HG02759 (cell line): ENCODE data around the gene ANKRD13D.

Experiments
- ATAC-seq: cut with Tn5 transposase; IDR thresholded peaks from one replicate; pipeline ENCODE4 v1.9.1; 2021; ENCODE audit warnings: mild to moderate bottlenecking, moderate library complexity; ENCODE audit not compliant: unreplicated experiment

The ANKRD13D gene

GRCh38 chr11:67302571-67303131 lies 13.5 kb downstream of the ANKRD13D start:
- no peak for ATAC-seq

GRCh38 chr11:67303132-67303834 lies 14.2 kb downstream of the ANKRD13D start, which contains the start of gene SSH3:
TSS of gene SSH3 (plus strand) at chr11:67303530. CDS start at chr11:67303626, 96 bp downstream.
- no peak for ATAC-seq

DNA sequence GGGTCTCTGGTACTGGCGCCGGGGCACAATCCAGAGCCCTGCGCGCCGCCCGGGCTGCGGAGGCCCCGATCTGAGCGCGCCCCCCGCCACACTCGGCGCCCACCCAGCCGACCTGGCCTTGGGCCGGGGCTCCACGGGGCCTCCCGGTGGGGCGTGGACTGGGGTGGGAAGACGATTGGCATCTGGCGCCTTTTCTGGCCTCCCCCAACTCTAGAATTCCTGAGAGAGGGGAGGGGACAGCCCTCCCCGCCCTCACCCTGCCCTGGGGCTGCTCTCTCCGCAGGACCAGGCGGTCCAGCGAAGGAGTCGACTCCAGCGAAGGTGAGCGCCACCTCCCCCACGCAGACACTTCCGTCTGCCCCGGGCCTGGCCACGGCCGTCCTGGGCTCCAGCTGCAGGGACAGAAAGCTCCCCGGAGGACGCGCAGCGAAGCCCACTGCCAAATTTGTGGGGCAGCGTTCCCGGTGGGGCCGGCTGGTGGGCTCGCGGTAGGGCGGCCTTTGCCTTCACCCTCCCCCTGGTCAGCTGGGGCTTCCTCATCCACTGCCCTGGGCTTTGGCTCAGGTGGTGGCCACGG lies 14.8 kb downstream of the ANKRD13D start:
- no peak for ATAC-seq

- no peak for ATAC-seq
Measured at GRCh38 chr11:67304511-67305113, 15.5 kb downstream of the ANKRD13D start.

- no peak for ATAC-seq
Measured at GRCh38 chr11:67306769-67307544, 17.9 kb downstream of the ANKRD13D start.

DNA sequence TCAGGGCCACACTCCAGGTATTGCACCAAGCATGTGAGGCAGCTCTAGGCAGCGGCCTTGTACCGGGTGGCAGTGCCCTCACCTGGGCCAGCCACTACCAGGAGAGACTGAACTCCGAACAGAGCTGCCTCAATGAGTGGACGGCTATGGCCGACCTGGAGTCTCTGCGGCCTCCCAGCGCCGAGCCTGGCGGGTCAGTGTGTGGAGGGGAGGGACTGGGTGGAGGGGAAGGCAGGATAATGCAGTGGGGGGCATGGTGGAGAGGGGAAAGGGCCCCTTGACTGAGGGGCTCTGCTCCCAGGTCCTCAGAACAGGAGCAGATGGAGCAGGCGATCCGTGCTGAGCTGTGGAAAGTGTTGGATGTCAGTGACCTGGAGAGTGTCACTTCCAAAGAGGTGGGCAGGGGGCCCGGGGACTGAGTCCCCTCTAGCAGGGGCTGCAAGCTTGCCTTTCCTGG lies 18.5 kb downstream of the ANKRD13D start:
- ATAC-seq = no peak

DNA sequence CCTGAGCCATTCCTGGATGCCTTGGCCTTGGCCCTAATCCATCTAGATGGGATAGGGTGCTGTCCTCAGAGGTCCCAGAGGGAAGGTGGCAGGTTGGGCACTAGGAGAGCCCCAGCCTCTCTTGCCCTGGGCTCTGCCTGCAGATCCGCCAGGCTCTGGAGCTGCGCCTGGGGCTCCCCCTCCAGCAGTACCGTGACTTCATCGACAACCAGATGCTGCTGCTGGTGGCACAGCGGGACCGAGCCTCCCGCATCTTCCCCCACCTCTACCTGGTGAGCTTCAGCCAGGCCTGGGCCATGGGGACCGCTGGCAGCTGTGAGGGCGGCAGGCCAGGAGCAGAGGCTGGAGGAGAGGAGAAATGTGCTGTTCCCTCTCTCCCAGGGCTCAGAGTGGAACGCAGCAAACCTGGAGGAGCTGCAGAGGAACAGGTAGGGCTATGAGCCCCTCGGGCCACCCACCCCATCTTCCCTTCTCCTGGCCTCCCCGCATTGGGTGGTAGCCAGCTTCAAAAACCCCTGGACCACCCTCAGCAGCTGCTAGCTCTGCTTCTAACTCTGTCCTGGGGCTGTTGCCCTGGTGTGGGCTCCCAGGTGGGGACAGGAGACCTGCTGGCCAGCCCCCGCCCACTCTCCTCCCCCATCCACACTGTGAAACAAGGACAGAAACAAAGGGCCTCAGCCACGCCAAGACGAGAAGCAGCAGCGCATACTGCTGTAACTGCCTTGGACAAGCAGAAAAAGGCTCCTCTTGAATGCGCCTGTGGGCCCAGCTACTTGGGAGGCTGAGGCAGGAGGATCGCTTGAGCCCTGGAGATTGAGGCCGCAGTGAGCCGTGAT lies 19.1 kb downstream of the ANKRD13D start:
- ATAC-seq = no peak

DNA sequence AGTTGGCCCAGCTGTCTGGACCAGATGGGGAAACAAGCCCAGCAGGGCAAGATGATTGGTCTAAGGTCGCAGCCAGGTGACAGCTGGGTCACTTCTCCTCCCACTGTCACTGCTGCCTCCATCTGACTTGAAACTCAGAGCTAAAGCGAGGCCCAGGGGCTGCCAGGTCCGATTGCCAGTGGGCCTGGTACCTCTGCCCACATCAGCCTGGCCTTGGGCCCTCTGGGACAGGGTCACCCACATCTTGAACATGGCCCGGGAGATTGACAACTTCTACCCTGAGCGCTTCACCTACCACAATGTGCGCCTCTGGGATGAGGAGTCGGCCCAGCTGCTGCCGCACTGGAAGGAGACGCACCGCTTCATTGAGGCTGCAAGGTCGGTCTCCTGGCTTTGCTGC lies 20.1 kb downstream of the ANKRD13D start:
- ATAC-seq = no peak

DNA sequence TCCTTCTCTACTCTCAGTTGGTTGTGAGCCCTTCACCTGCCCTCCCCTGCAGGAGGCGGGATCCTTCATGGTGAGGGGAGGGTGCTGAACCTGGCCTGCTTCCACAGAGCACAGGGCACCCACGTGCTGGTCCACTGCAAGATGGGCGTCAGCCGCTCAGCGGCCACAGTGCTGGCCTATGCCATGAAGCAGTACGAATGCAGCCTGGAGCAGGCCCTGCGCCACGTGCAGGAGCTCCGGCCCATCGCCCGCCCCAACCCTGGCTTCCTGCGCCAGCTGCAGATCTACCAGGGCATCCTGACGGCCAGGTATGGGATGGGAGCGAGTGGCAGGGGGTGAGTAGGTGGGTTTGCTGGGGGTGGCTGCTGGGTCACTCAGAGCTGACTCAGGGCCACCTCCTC lies 20.6 kb downstream of the ANKRD13D start:
- no peak for ATAC-seq

DNA sequence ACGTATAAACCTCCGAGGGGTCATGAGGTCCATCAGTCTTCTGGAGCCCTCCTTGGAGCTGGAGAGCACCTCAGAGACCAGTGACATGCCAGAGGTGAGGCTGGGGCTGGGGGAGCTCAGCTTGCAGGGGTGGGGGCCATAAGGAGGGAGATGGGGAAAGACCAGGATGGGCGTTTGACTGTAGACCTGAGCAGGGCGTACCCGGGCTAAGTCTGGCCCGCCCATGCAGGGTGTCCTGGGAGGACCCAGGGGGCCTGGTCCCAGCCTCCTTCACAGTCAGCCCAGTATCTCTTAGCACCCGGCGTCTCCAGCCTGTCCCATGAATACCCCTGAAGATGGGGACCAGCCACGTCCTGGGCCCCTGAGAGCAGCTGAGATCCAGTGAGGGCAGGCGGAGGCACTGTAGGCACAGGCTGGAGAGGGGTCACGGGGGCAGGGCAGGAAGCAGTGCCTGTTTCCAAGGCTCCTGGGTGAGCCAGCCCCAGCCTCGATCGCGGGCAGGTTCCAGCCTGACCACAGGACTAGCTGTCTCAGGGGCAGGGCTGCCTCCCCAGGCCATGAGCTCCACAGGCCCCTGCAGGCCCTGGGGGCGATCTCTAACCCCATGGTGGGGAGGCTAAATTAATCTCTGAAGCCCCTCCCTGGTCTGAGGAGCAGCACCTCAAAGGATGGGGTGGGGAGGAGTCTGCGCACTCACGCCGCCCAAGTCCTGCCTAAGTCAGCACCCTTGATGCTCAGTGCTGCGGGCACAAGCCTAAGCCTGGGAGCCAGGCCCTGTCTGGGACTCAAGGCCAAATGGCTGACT lies 21.3 kb downstream of the ANKRD13D start:
- ATAC-seq = no peak

GRCh38 chr11:67311051-67311555 lies 22.0 kb downstream of the ANKRD13D start:
- ATAC-seq = no peak

DNA sequence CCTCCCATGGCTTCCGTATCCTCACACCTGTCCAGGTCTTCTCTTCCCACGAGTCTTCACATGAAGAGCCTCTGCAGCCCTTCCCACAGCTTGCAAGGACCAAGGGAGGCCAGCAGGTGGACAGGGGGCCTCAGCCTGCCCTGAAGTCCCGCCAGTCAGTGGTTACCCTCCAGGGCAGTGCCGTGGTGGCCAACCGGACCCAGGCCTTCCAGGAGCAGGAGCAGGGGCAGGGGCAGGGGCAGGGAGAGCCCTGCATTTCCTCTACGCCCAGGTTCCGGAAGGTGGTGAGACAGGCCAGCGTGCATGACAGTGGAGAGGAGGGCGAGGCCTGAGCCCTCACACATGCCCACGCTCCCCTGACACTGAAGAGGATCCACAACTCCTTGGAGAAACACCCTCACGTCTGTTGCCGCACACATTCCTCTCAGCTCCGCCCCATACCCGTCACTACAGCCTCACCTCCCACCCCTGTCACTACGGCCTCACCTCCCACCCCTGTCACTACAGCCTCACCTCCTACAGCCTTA lies 22.5 kb downstream of the ANKRD13D start:
- ATAC-seq = no peak

DNA sequence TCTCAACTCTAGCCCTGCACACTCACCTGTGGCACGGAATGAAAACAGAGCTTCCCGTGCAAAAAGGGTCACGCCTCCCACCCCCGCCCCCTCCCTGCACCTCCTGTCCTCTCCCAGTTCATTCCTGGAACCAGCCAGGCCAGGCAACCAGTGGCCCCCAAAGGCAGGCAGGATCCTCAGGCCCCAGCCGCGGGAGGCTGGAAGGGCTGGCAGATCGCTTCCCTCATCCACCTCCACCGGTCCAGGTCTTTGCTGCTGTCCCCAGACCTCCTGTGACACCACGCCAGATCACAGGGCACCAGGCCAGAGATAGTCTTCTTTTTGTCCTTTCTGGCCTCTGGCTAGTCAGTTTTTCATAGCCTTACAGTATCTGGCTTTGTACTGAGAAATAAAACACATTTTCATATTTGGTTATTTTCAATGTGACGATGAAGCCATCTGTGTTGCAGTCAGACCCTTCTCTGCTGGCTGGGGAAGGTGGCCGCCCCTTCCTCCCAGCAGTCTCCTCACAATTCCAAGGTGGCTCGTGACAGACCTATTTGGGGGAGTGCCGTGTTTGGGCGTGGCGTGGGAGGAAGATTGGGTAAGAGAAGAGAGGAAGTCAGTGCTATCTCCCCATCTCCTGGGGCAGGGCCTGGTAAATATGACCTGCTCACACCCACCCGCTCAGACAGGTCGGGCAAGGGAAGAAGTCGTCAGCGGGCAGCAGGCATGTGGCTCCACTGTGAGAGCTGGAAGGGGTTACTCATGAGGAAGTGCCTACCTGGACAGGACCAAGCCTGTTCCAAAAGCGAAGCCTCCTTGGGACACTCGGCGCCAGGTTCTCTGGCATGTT lies 23.3 kb downstream of the ANKRD13D start:
- no peak for ATAC-seq

DNA sequence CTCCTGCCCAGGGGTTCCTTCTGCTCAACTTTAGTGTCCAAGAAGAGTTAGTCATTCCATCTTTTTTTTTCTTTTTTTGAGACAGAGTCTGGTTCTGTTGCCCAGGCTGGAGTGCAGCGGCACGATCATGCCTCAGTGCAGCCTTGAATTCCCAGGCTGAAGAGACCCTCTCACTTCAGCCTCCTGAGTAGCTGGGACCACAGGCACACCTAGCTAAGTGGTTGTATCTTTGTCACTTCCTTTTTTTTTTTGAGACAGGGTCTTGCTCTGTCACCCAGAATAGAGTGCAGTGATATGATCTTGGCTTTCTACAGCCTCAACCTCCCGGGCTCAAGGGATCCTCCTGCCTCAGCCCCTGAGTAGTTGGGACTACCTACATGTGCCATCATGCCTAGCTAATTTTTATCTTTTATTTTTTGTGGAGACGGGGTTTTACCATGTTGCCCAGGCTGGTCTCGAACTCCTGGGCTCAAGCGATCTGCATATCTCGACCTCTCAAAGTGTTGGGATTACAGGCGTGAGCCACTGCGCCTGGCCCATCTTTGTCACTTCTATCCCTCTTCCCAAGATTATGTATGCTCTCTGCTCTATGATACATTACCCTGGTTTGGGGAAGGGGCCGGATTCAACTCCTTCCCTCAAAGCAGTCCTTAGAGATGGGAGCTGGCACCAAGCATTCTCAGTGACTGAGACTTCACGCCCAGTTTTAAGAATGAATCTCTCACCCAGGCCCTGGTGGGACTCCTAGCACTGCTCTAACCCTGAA lies 24.2 kb downstream of the ANKRD13D start:
- ATAC-seq = no peak

DNA sequence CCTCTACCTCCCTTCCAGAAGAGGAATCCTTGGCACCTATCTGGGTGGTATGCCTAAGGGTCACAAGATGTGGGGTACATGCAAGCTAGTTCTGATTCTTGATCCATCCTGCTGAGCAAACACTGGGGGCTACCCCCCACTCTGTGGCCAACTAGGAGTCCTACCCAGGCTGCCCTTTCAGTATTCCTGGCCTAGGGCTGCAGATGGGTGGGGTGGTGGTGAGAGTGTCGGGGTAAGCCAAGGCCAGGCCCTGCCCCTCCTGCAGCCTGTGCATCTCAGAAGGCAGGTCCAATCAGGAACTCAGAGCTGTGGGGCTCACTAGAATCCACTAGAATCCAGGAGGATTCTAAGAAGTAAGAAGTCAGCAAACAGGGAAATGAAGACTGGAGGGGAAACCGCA lies 25.1 kb downstream of the ANKRD13D start:
- no peak for ATAC-seq

DNA sequence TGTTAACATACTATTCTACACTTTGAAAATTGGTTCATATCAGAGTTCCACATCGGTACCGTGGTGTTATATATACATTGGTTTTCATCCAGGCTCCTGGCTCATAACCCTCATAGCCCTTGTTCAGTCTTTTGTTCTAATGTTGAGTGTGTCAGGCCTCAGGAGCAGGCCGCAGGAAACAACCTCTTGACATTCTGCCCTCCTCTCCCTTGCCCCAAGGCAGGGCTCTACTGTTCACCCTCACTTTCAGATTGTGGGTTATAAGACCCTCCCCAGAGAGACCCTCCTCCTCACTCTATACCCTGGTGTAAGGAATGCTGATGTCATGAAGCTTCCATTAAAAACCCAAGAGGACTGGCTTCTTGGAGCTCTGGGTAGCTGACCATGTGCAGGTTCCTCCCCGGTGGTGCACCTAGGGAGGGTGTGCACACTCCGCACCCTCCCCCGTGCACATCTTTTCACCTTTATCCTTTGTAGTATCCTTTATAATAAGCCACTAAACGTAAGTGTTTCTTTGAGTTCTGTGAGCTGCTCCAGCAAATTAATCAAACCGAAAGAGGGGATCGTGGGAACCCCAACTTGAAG lies 26.3 kb downstream of the ANKRD13D start:
- no peak for ATAC-seq

DNA sequence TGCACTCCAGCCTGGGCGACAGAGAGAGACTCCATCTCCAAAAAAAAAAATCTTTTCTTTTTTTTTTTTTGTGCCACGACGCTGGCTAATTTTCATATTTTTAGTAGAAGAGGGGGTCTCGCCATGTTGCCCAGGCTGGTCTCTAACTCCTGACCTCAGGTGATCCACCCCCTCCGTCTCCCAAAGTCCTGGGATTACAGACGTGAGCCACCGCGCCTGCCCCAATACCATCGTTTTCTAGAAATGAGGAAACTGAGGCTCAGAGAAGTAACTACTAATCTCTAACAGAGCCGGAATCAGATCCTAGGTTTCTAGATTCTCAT lies 27.7 kb downstream of the ANKRD13D start:
- ATAC-seq = no peak
